Glutamatergic neuron (in vitro differentiated cells): Measurements from ENCODE around the gene MAN2A2. TPM values are rescaled to one million over a fixed set of nuclear protein-coding genes. Genes with fewer than 3 reads are reported as not detected.

Source experiments
- DNase-seq: peaks from one replicate; pipeline ENCODE4 v3.0.0; 2022
- H3K27ac Mint-ChIP-seq: one replicate; pipeline ENCODE4 v1.8.0; 2020; ENCODE audit warnings: mild to moderate bottlenecking, mixed read lengths, inconsistent platforms; ENCODE audit not compliant: unreplicated experiment
- H3K27me3 Mint-ChIP-seq: one replicate; pipeline ENCODE4 v1.8.0; 2020; ENCODE audit warnings: mild to moderate bottlenecking, moderate library complexity, mixed read lengths, inconsistent platforms; ENCODE audit not compliant: unreplicated experiment
- H3K36me3 Mint-ChIP-seq: one replicate; pipeline ENCODE4 v1.8.0; 2020; ENCODE audit warnings: mild to moderate bottlenecking, mixed read lengths, inconsistent platforms; ENCODE audit not compliant: unreplicated experiment
- H3K4me1 Mint-ChIP-seq: one replicate; pipeline ENCODE4 v1.8.0; 2020; ENCODE audit warnings: mild to moderate bottlenecking, low read depth, mixed read lengths, inconsistent platforms; ENCODE audit not compliant: unreplicated experiment
- H3K4me3 Mint-ChIP-seq: one replicate; pipeline ENCODE4 v1.8.0; 2020; ENCODE audit warnings: mild to moderate bottlenecking, mixed read lengths, inconsistent platforms; ENCODE audit not compliant: unreplicated experiment
- H3K9me3 Mint-ChIP-seq: one replicate; pipeline ENCODE4 v1.8.0; 2020; ENCODE audit warnings: mild to moderate bottlenecking, moderate library complexity, mixed read lengths, inconsistent platforms; ENCODE audit not compliant: unreplicated experiment
- CTCF ChIP-seq: fragments of 200-600 bp; sonication (generic); IDR thresholded peaks from one replicate; pipeline ENCODE4 v1.5.0; 2021; ENCODE audit not compliant: partially characterized antibody, unreplicated experiment
- total RNA-seq: library from RNA; stranded (reverse); fragmentation: NEBNext Ultra II Directional; extraction: Animal tissue kit (Norgen Biotek cat#: 25700); gene quantifications from one replicate; pipeline ENCODE4 v1.2.1, GENCODE V29; 2021; ENCODE audit not compliant: unreplicated experiment

The MAN2A2 gene
- total RNA-seq, 1 donor from 2014 or later: 81.8 TPM

GRCh38 chr15:90866800-90867199 lies 36.3 kb upstream of the MAN2A2 start:
- Mint-ChIP-seq H3K9me3 (peaks cover 6% of the 10 kb centered on the region), H3K4me3 (no peak overlapping the region), H3K4me1 (peaks cover 10% of the 10 kb centered on the region), H3K36me3 (no peaks in the 10 kb centered on the region), H3K27ac (no peak overlapping the region), H3K27me3 (peaks cover 2% of the 10 kb centered on the region)
- no peak for TF ChIP-seq CTCF
- no peak for DNase-seq

GRCh38 chr15:90868261-90868689 lies 34.8 kb upstream of the MAN2A2 start, which contains the start of gene FURIN:
FURIN (plus strand) TSS chr15:90868588; CDS start chr15:90875741, 7,153 bp downstream.
- Mint-ChIP-seq H3K4me1 (peaks cover 18% of the 10 kb centered on the region), H3K27me3 (peaks cover 2% of the 10 kb centered on the region), H3K36me3 (no peaks in the 10 kb centered on the region), H3K27ac (no peak within 1 kb of the TSS), H3K9me3 (peaks cover 6% of the 10 kb centered on the region), H3K4me3 (no peak within 1 kb of the TSS)
- no peak for TF ChIP-seq CTCF
- DNase-seq: no peak

GRCh38 chr15:90869140-90869541 lies 34.0 kb upstream of the MAN2A2 start:
- DNase-seq: no peak
- TF ChIP-seq CTCF: no peak
- no peaks in the 10 kb centered on the region for H3K27me3 Mint-ChIP-seq
- H3K27ac Mint-ChIP-seq: no peak overlapping the region
- H3K36me3 Mint-ChIP-seq: no peaks in the 10 kb centered on the region
- peaks cover 6% of the 10 kb centered on the region for H3K9me3 Mint-ChIP-seq
- H3K4me3 Mint-ChIP-seq: no peak overlapping the region
- peaks cover 18% of the 10 kb centered on the region for H3K4me1 Mint-ChIP-seq

- DNase-seq: no peak
- peaks cover 19% of the 10 kb centered on the region for H3K4me1 Mint-ChIP-seq
- H3K9me3 Mint-ChIP-seq: peaks cover 7% of the 10 kb centered on the region
- H3K36me3 Mint-ChIP-seq: no peaks in the 10 kb centered on the region
- no peaks in the 10 kb centered on the region for H3K27me3 Mint-ChIP-seq
- TF ChIP-seq CTCF: no peak
- no peak overlapping the region for H3K4me3 Mint-ChIP-seq
- no peak overlapping the region for H3K27ac Mint-ChIP-seq
These were observed 33.3 kb upstream of the MAN2A2 start for GRCh38 chr15:90869601-90870353.

GRCh38 chr15:90870354-90871138 lies 32.6 kb upstream of the MAN2A2 start:
- no peak for TF ChIP-seq CTCF
- peak overlapping the region; percentile 76 for H3K27ac Mint-ChIP-seq
- H3K27me3 Mint-ChIP-seq: no peaks in the 10 kb centered on the region
- peak overlapping the region; percentile 81 for H3K4me3 Mint-ChIP-seq
- peaks cover 19% of the 10 kb centered on the region for H3K4me1 Mint-ChIP-seq
- H3K36me3 Mint-ChIP-seq: no peaks in the 10 kb centered on the region
- peaks cover 8% of the 10 kb centered on the region for H3K9me3 Mint-ChIP-seq
- no peak for DNase-seq
